Endothelial cell of umbilical vein (primary cell): ENCODE data around the gene GUCA1A. TPM values are rescaled to one million over a fixed set of nuclear protein-coding genes. Genes with fewer than 3 reads are reported as not detected.
"Not testable (repeated sequence)": the region's sequence is repeated elsewhere in the genome, so short reads cannot be mapped to it uniquely, and the experiment has no call there.

ENCODE experiments used
- BruUV-seq: library from RNA; stranded (reverse); fragments of 400-500 nt; replicated peaks from 2 replicates; lab custom pipeline; 2021; lab: Mats Ljungman, UMichigan
- CTCF ChIA-PET: fragments of 300-600, 350-600 bp; sonication (Branson Sonifier 250); formaldehyde crosslinking; loops from one replicate; lab custom pipeline; 2021; ENCODE audit warnings: antibody characterized with exemption, inconsistent platforms; lab: Charles Lee
- POLR2A ChIA-PET: fragments of 300-600, 350-600 bp; sonication (Branson Sonifier 250); formaldehyde crosslinking; loops from one replicate; lab custom pipeline; 2021; ENCODE audit warnings: antibody characterized with exemption, inconsistent platforms; lab: Charles Lee
- DNase-seq: peaks from one replicate; pipeline ENCODE4 v3.0.0-alpha.2; 2011; ENCODE audit warnings: low read depth, low spot score
- FAIRE-seq: peaks from 2 replicates; lab custom pipeline; 2011; peaks lifted over from hg19 to GRCh38; lab: Jason Lieb, UNC
- H2AFZ ChIP-seq: 2 replicates; pipeline ENCODE4 v1.6.0; 2012; ENCODE audit warnings: low read depth, low read length, control low read depth, inconsistent platforms
- H3K27ac ChIP-seq: 2 replicates; pipeline ENCODE4 v1.5.1; 2011; ENCODE audit warnings: low read depth, mild to moderate bottlenecking, control low read depth, low read length, moderate library complexity; ENCODE audit not compliant: insufficient read depth
- H3K27me3 ChIP-seq, 2 experiments: 2 replicates each; pipeline versions ENCODE4 v1.6.0 to v1.6.1; 2011; ENCODE audit warnings: low read length in 2 of 2, mixed read lengths in 1 of 2; ENCODE audit not compliant: control insufficient read depth in 2 of 2, insufficient read depth in 2 of 2
- H3K36me3 ChIP-seq, 2 experiments: 2 replicates in 1 of 2; 3 replicates in 1 of 2; pipeline ENCODE4 v1.5.1; 2011; ENCODE audit warnings: low read length in 2 of 2, mild to moderate bottlenecking in 1 of 2, moderate library complexity in 1 of 2; ENCODE audit not compliant: control insufficient read depth in 2 of 2, insufficient read depth in 2 of 2; ENCODE audit errors: extremely low read depth in 1 of 2
- H3K4me1 ChIP-seq: 3 replicates; pipeline ENCODE4 v1.5.1; 2011; ENCODE audit warnings: mild to moderate bottlenecking, low read length; ENCODE audit not compliant: control insufficient read depth, insufficient read depth; ENCODE audit errors: extremely low read depth
- H3K4me2 ChIP-seq: 2 replicates; pipeline ENCODE4 v1.6.1; 2011; ENCODE audit warnings: low read length, control low read depth, mixed read lengths; ENCODE audit not compliant: insufficient read depth
- H3K4me3 ChIP-seq, 3 experiments: fragments of 200-600 bp in 1 of 3; sonication (generic), shearing (Covaris generic) in 1 of 3; replicated peaks in 1 of 3; 2 replicates each; pipeline ENCODE4 v1.5.1; 2011 to 2016; ENCODE audit warnings: control low read depth in 3 of 3, low read length in 3 of 3, mild to moderate bottlenecking in 2 of 3, inconsistent platforms in 1 of 3, low read depth in 1 of 3, moderate library complexity in 1 of 3; ENCODE audit not compliant: insufficient read depth in 1 of 3
- H3K79me2 ChIP-seq: 2 replicates; pipeline ENCODE4 v1.6.0; 2012; ENCODE audit warnings: low read length, inconsistent platforms; ENCODE audit not compliant: control insufficient read depth, insufficient read depth
- H3K9ac ChIP-seq: replicated peaks from 2 replicates; pipeline ENCODE3; 2011; ENCODE audit warnings: low read length, control low read depth; ENCODE audit not compliant: insufficient read depth; ENCODE audit errors: extremely low read depth
- H3K9me1 ChIP-seq: replicated peaks from 3 replicates; pipeline ENCODE4 v1.6.0; 2011; ENCODE audit warnings: mild to moderate bottlenecking, low read length; ENCODE audit not compliant: control insufficient read depth, insufficient read depth; ENCODE audit errors: extremely low read depth
- H3K9me3 ChIP-seq: replicated peaks from 2 replicates; pipeline ENCODE4 v1.5.1; 2012; ENCODE audit warnings: low read length, inconsistent platforms; ENCODE audit not compliant: control insufficient read depth, insufficient read depth
- H4K20me1 ChIP-seq: replicated peaks from 2 replicates; pipeline ENCODE3; 2011; ENCODE audit warnings: mild to moderate bottlenecking, low read length; ENCODE audit not compliant: control insufficient read depth, insufficient read depth; ENCODE audit errors: extremely low read depth
- EZH2 ChIP-seq: IDR thresholded peaks from 2 replicates; pipeline ENCODE4 v1.6.1; 2012; ENCODE audit warnings: borderline replicate concordance, low read depth, mild to moderate bottlenecking, moderate library complexity, low read length, inconsistent platforms; ENCODE audit not compliant: severe bottlenecking
- FOS ChIP-seq: IDR thresholded peaks from 2 replicates; pipeline ENCODE4 v1.6.1; 2011; ENCODE audit warnings: mild to moderate bottlenecking, low read length, moderate library complexity, borderline replicate concordance; ENCODE audit not compliant: insufficient read depth
- GATA2 ChIP-seq: IDR thresholded peaks from 2 replicates; pipeline ENCODE4 v1.7.0; 2011; ENCODE audit warnings: low read depth, mild to moderate bottlenecking, moderate library complexity, mixed read lengths, low read length; ENCODE audit not compliant: insufficient read length, insufficient read depth
- JUN ChIP-seq: IDR thresholded peaks from 2 replicates; pipeline ENCODE4 v1.6.1; 2011; ENCODE audit warnings: borderline replicate concordance, low read depth; ENCODE audit not compliant: insufficient read length, insufficient read depth
- MYC ChIP-seq: IDR thresholded peaks from one replicate; pipeline ENCODE4 v1.6.1; 2011; ENCODE audit warnings: mild to moderate bottlenecking, low read depth, low read length
- POLR2A ChIP-seq: IDR thresholded peaks from 2 replicates; pipeline ENCODE4 v1.6.1; 2012; ENCODE audit warnings: low read depth, mild to moderate bottlenecking, control low read depth, low read length
- POLR2AphosphoS5 ChIP-seq: IDR thresholded peaks from 2 replicates; pipeline ENCODE4 v1.6.1; 2012; ENCODE audit warnings: low read depth, mild to moderate bottlenecking, control low read depth, low read length, moderate library complexity; ENCODE audit not compliant: insufficient read depth
- dilution Hi-C: fragments of 300-500 bp; cut with MboI; formaldehyde crosslinking; loops from one replicate; pipeline ENCODE4 v1.15.0; 2019; ENCODE audit warnings: low sequenced_read_pairs; ENCODE audit not compliant: extremely low pct_ligation_motif_present
- intact Hi-C: fragments of 100-400 bp; cut with micrococcal nuclease; formaldehyde crosslinking; loops from one replicate; pipeline ENCODE4 v1.10.0; 2022
- polyA plus RNA-seq, 4 experiments: library from polyadenylated mRNA; depleted of rRNA in 3 of 4; stranded (reverse) in 3 of 4; unstranded in 1 of 4; fragments of >200 nt; gene quantifications; 2 replicates each; pipeline versions ENCODE4 v1.2.1 to v1.2.3, GENCODE V29; 2011 to 2012; ENCODE audit warnings: missing spikeins in 1 of 4
- total RNA-seq: library from RNA; stranded (reverse); gene quantifications from 2 replicates; pipeline ENCODE4 v1.2.3, GENCODE V29; 2021
- TF ChIP-seq, protein P1 (sequence below): IDR thresholded peaks from 2 replicates; pipeline ENCODE4 v1.6.1; 2011; ENCODE audit not compliant: insufficient read depth, insufficient read length
- TF ChIP-seq, protein P2 (sequence below), 2 donors: IDR thresholded peaks; 1 replicate in 1 of 2; 2 replicates in 1 of 2; pipeline ENCODE4 v1.5.1; 2011; ENCODE audit warnings: low read length in 2 of 2, mild to moderate bottlenecking in 2 of 2, moderate library complexity in 2 of 2, control low read depth in 1 of 2, inconsistent platforms in 1 of 2, low read depth in 1 of 2; ENCODE audit not compliant: insufficient read depth in 1 of 2; ENCODE audit errors: extremely low read depth in 1 of 2

GUCA1A gene
- total and polyA plus RNA-seq, 2 donors (not counting 3 experiments of a cell fraction or from before 2014, with no cell fraction given): 0.04 to 0.22 TPM

DNA sequence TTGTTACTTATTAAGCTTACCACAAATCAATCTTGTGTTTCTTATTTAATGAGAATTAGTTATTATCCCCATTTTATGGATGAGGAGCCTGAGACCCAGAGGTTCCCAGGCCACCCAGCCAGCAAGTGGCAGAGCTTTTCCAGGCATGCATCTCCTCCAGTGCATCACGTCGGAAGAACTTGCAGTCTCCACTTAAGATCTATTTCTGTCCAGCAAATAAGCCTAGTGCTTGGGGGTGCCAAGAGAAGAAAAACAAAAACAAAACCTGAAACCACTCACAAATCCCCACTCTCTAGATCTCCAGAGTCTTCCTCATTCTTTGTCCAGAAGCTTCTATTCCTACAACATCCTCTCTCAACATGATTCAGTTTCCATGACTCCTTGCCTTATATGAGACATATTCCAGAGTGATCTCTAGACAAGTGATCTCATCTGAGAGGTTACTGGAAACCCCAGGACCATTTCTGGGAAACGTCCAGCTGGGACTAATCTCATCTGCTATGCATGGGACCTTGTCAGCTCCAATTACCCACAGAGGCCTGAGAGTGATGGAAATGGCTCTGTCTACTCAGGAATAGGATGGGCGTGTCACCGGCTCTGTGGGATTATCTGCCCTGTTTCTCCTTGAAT lies 17.5 kb downstream of the GUCA1A start:
- Histone ChIP-seq H2AFZ (no peak overlapping the region), H3K4me2 (no peak overlapping the region), H3K9me3 (no peaks in the 10 kb centered on the region), H3K27me3 (peaks cover 2% of the 10 kb centered on the region in 2 experiments), H3K4me3 (no peak overlapping the region), H3K4me1 (no peaks in the 10 kb centered on the region), H4K20me1 (no peaks in the 10 kb centered on the region), H3K27ac (no peak overlapping the region), H3K36me3 (no peaks in the 10 kb centered on the region), H3K79me2 (no peaks in the 10 kb centered on the region), H3K9me1 (no peaks in the 10 kb centered on the region), H3K9ac (no peak overlapping the region)
- ChIA-PET POLR2A (no interaction called here), CTCF (interaction anchor here (1.0 to 1.2 kb wide), 2 partner anchors 24 to 70 kb away, joined by 3 read pairs; no protein-coding TSS in a partner anchor)
- DNase-seq (no peak), FAIRE-seq (no peak)
- no TSS peak for BruUV-seq
- intact Hi-C loops (no loop called here), dilution Hi-C loops (no loop called here)
- TF ChIP-seq FOS (no peak), JUN (no peak), MYC (no peak), POLR2A (no peak), POLR2AphosphoS5 (no peak), EZH2 (no peak), GATA2 (no peak)
- TF ChIP-seq, protein P1, sequence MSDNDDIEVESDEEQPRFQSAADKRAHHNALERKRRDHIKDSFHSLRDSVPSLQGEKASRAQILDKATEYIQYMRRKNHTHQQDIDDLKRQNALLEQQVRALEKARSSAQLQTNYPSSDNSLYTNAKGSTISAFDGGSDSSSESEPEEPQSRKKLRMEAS: no peak
- TF ChIP-seq, protein P2, sequence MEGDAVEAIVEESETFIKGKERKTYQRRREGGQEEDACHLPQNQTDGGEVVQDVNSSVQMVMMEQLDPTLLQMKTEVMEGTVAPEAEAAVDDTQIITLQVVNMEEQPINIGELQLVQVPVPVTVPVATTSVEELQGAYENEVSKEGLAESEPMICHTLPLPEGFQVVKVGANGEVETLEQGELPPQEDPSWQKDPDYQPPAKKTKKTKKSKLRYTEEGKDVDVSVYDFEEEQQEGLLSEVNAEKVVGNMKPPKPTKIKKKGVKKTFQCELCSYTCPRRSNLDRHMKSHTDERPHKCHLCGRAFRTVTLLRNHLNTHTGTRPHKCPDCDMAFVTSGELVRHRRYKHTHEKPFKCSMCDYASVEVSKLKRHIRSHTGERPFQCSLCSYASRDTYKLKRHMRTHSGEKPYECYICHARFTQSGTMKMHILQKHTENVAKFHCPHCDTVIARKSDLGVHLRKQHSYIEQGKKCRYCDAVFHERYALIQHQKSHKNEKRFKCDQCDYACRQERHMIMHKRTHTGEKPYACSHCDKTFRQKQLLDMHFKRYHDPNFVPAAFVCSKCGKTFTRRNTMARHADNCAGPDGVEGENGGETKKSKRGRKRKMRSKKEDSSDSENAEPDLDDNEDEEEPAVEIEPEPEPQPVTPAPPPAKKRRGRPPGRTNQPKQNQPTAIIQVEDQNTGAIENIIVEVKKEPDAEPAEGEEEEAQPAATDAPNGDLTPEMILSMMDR (IDR thresholded peaks at IDR 0.05; ENCODE audit: extremely low read depth in 1 of 2, insufficient read depth in 1 of 2, low read depth in 1 of 2, low read length in 2 of 2): no peak

DNA sequence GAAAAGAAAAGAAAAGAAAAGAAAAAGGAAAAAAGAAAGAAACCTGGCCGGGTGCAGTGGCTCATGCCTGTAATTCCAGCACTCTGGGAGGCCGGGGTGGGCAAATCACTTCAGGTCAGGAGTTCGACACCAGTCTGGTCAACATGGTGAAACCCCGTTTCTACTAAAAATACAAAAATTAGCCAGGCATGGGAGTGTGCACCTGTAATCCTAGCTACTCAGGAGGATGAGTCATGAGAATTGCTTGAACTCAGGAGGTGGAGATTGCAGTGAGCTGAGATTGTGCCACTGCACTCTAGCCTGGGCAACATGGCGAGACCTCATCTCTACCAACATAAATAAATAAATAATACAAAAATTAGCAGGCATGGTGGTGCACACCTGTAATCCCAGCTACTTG lies 19.2 kb downstream of the GUCA1A start:
- H3K9me1 ChIP-seq, H3K79me2 ChIP-seq, CTCF ChIA-PET, H3K4me1 ChIP-seq, H3K36me3 ChIP-seq, H3K27ac ChIP-seq, H3K4me3 ChIP-seq, BruUV-seq, H2AFZ ChIP-seq, FAIRE-seq, dilution Hi-C loops, DNase-seq, H3K9ac ChIP-seq, H4K20me1 ChIP-seq, H3K4me2 ChIP-seq, H3K27me3 ChIP-seq, intact Hi-C loops, POLR2A ChIA-PET, H3K9me3 ChIP-seq: not testable (repeated sequence)
